PC-3 (cell line): ENCODE data around the gene ATP6V0E2.

Experiments used
- EZH2phosphoT487 ChIP-seq: fragments of 300-600 bp; sonication (generic); IDR thresholded peaks from 2 replicates; pipeline ENCODE4 v1.6.1; 2018; ENCODE audit warnings: mild to moderate bottlenecking, antibody characterized with exemption, low read length, borderline replicate concordance
- TF ChIP-seq, protein P1 (sequence below): fragments of 300-600 bp; sonication (generic); conservative IDR thresholded peaks from 2 replicates; pipeline ENCODE4 v1.5.1; 2017; ENCODE audit warnings: antibody characterized with exemption, low read depth, mild to moderate bottlenecking, low read length

DNA sequence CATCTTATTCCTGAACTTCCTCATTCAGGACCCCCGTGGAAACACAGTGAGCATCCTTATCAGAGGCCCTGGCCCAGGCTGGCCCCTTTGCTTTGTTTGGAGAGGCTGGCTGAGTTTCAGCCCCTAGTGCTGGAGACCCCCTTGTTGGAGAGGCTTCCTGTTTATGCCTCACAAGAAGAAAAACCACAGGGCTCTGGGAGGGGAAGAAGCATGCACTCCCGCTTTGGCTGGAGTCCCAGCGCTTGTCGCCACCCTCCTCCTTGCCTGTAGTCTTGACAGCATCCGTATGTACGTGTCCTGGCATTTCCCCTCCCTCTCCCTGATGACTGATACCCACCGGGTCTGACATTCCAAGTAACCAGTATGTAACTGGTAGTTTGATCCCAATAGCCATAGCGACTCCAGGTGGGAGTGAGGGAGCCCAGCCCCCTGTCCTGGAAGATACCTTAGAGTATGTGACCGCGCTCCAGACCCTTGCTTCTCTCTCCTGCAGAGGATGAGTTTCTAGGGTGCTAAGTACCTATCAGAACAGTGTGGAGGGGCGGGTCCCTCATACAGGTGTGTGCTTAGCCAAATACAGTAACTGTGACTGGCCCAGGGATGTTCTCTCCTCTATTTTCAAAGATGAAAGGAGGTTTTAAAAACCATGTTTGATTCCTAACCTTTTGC, 6.9 kb upstream of the ATP6V0E2 start:
- TF ChIP-seq, protein P1, sequence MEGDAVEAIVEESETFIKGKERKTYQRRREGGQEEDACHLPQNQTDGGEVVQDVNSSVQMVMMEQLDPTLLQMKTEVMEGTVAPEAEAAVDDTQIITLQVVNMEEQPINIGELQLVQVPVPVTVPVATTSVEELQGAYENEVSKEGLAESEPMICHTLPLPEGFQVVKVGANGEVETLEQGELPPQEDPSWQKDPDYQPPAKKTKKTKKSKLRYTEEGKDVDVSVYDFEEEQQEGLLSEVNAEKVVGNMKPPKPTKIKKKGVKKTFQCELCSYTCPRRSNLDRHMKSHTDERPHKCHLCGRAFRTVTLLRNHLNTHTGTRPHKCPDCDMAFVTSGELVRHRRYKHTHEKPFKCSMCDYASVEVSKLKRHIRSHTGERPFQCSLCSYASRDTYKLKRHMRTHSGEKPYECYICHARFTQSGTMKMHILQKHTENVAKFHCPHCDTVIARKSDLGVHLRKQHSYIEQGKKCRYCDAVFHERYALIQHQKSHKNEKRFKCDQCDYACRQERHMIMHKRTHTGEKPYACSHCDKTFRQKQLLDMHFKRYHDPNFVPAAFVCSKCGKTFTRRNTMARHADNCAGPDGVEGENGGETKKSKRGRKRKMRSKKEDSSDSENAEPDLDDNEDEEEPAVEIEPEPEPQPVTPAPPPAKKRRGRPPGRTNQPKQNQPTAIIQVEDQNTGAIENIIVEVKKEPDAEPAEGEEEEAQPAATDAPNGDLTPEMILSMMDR = no peak
- no peak for TF ChIP-seq EZH2phosphoT487
